Measurements from ENCODE around the gene RENBP. TPM values are rescaled to one million over a fixed set of nuclear protein-coding genes. Genes with fewer than 3 reads are reported as not detected.

Gene RENBP
- total RNA-seq, 1 experiment from 2014 or later = 7.1 TPM

DNA sequence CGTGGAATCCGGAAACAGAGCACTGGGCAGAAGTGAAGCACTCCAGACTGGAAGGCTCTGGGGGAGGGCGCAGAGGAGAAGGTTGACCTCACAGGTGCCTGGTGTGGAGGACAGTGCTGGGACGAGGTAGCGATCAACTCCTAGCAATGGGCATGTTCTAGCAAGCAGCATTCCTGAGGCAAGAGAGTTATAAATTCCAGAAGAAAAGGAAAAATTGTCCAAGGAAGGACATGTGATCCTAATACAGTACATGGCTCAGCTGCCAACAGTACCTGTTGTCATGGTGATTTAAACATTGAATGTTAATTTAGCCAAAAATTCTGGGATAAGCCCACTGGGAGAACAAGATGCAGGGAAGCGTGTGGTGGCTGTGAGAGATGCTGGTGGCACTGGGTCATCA, 26.6 kb downstream of the RENBP start:
- Mint-ChIP-seq H3K4me1 (peaks cover 3 to 4% of the 10 kb centered on the region in 2 experiments; a peak in 1 of 4 replicates), H3K27me3 (ENCODE audit: low read depth) (no peaks in the 10 kb centered on the region; the same call in 1 of the 2 replicates), H3K9me3 (peaks cover 63 to 69% of the 10 kb centered on the region in 2 experiments), H3K4me3 (no peak overlapping the region; a peak in 1 of 5 replicates), H3K27ac (no peak overlapping the region), H3K36me3 (ENCODE audit: insufficient read depth in 1 of 3, low read depth in 3 of 3) (peaks cover 18 to 42% (median 25%) of the 10 kb centered on the region in 3 experiments)
- no CpG with 5 or more reads among the region's 6 CpGs for WGBS (ENCODE audit: extremely low coverage, insufficient read length, low lambda C conversion rate)
- Histone ChIP-seq H3K4me2 (ENCODE audit: insufficient read depth, insufficient read length, low read length) (no peak overlapping the region), H4K8ac (replicated peaks; ENCODE audit: insufficient read length, low read depth, low read length) (no peak overlapping the region), H4K91ac (ENCODE audit: insufficient read length, low read depth, low read length) (no peak overlapping the region), H4K5ac (ENCODE audit: insufficient read length, low read depth, low read length) (no peak overlapping the region), H3K23me2 (ENCODE audit: insufficient read length, low read depth, low read length, poor library complexity, severe bottlenecking) (peaks cover 3% of the 10 kb centered on the region), H2AFZ (ENCODE audit: low read length) (no peak overlapping the region), H3K4me1 (ENCODE audit: insufficient read depth, low read length) (no peaks in the 10 kb centered on the region), H3K27ac (ENCODE audit: insufficient read length, low read depth, low read length) (no peak overlapping the region), H3K14ac (ENCODE audit: insufficient read depth, low read length) (no peak overlapping the region), H3K56ac (ENCODE audit: insufficient read length, low read depth, low read length) (no peak overlapping the region), H3K23ac (ENCODE audit: insufficient read length, low read depth, low read length) (no peak overlapping the region), H3K27me3 (ENCODE audit: insufficient read depth, low read length) (no peaks in the 10 kb centered on the region), H3K9ac (ENCODE audit: extremely low read depth, insufficient read length, low read length) (no peak overlapping the region), H4K20me1 (ENCODE audit: control insufficient read depth, insufficient read depth, insufficient read length) (no peaks in the 10 kb centered on the region), H3K4ac (ENCODE audit: low read depth, low read length) (no peak overlapping the region), H3T11ph (ENCODE audit: low read length) (no peak overlapping the region), H2BK5ac (ENCODE audit: insufficient read length, low read length) (no peak overlapping the region), H3K18ac (ENCODE audit: insufficient read length, low read depth, low read length) (no peak overlapping the region), H2BK15ac (ENCODE audit: low read depth, low read length) (no peak overlapping the region), H3K79me2 (ENCODE audit: insufficient read depth, low read length) (no peaks in the 10 kb centered on the region), H3K79me1 (ENCODE audit: insufficient read depth, low read depth, low read length, poor library complexity, severe bottlenecking) (no peaks in the 10 kb centered on the region), H2BK20ac (ENCODE audit: low read depth, low read length, poor library complexity, severe bottlenecking) (no peak overlapping the region), H2BK12ac (ENCODE audit: insufficient read length, low read depth, low read length) (no peak overlapping the region), H2BK120ac (ENCODE audit: low read depth, low read length, poor library complexity, severe bottlenecking) (no peak overlapping the region), H3K9me3 (ENCODE audit: control insufficient read depth, low read depth, low read length) (peaks cover 25% of the 10 kb centered on the region), H2AK5ac (ENCODE audit: insufficient read length, low read length) (no peak overlapping the region)
- DNase-seq = no peak
- TF ChIP-seq, protein P1, sequence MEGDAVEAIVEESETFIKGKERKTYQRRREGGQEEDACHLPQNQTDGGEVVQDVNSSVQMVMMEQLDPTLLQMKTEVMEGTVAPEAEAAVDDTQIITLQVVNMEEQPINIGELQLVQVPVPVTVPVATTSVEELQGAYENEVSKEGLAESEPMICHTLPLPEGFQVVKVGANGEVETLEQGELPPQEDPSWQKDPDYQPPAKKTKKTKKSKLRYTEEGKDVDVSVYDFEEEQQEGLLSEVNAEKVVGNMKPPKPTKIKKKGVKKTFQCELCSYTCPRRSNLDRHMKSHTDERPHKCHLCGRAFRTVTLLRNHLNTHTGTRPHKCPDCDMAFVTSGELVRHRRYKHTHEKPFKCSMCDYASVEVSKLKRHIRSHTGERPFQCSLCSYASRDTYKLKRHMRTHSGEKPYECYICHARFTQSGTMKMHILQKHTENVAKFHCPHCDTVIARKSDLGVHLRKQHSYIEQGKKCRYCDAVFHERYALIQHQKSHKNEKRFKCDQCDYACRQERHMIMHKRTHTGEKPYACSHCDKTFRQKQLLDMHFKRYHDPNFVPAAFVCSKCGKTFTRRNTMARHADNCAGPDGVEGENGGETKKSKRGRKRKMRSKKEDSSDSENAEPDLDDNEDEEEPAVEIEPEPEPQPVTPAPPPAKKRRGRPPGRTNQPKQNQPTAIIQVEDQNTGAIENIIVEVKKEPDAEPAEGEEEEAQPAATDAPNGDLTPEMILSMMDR (conservative IDR thresholded peaks at IDR 0.05) = no peak
